Sigmoid colon (tissue), 7 donors: ENCODE results near the gene PHC2. TPM values are rescaled to one million over a fixed set of nuclear protein-coding genes. Genes with fewer than 3 reads are reported as not detected.

Experiments used
- DNase-seq: peaks from one replicate; pipeline ENCODE4 v3.0.0-alpha.2; 2019
- H3K27ac ChIP-seq, 4 donors: fragments of 200-600 bp; sonication (generic); one replicate each; pipeline ENCODE4 v1.5.1; 2016 to 2019; ENCODE audit warnings: mild to moderate bottlenecking in 1 of 4
- H3K27me3 ChIP-seq, 3 donors: fragments of 200-600 bp; sonication (generic); one replicate each; pipeline ENCODE4 v1.5.1; 2019; ENCODE audit warnings: mild to moderate bottlenecking in 1 of 3
- H3K36me3 ChIP-seq, 4 donors: fragments of 200-600 bp; sonication (generic); one replicate each; pipeline ENCODE4 v1.5.1; 2016 to 2019
- H3K4me1 ChIP-seq, 4 donors: fragments of 200-600 bp; sonication (generic); one replicate each; pipeline ENCODE4 v1.5.1; 2017 to 2019
- H3K4me3 ChIP-seq, 4 donors: fragments of 200-600 bp; sonication (generic); one replicate each; pipeline ENCODE4 v1.5.1; 2017 to 2019; ENCODE audit warnings: mild to moderate bottlenecking in 2 of 4, moderate library complexity in 1 of 4
- H3K9me3 ChIP-seq, 4 donors: fragments of 200-600 bp in 3 of 4; sonication (generic) in 3 of 4; one replicate each; pipeline versions ENCODE4 v1.5.1 to v1.6.1; 2013 to 2019
- CTCF ChIP-seq, 4 experiments: fragments of 450-650 bp in 3 of 4; fragments of 200-600 bp in 1 of 4; IDR thresholded peaks; one replicate each; pipeline ENCODE4 v1.5.1; 2016 to 2019; ENCODE audit warnings: antibody characterized with exemption in 4 of 4, mild to moderate bottlenecking in 3 of 4, moderate library complexity in 2 of 4
- EP300 ChIP-seq, 4 donors: sonication (generic); formaldehyde crosslinking; IDR thresholded peaks; one replicate each; pipeline ENCODE4 v1.6.1; 2017; ENCODE audit warnings: antibody characterized with exemption in 4 of 4
- POLR2A ChIP-seq, 2 donors: fragments of 450-650 bp; IDR thresholded peaks; one replicate each; pipeline ENCODE4 v1.6.1; 2016; ENCODE audit warnings: antibody characterized with exemption in 2 of 2, mild to moderate bottlenecking in 2 of 2, moderate library complexity in 2 of 2
- POLR2AphosphoS5 ChIP-seq, 4 donors: sonication (generic); formaldehyde crosslinking; IDR thresholded peaks; one replicate each; pipeline ENCODE4 v1.6.1; 2017; ENCODE audit warnings: antibody characterized with exemption in 4 of 4
- WGBS, 2 donors: extraction: QIAGEN DNeasy Blood & Tissue Kit; methylation state at CpG; one replicate each; pipeline ENCODE4 v1.1.7; 2013; 5-methylcytosine and 5-hydroxymethylcytosine counted together
- intact Hi-C: fragments of 100-400 bp; cut with DNase I; formaldehyde crosslinking; loops from one replicate; pipeline ENCODE4 v1.15.1; 2023
- polyA plus RNA-seq, 3 donors: library from polyadenylated mRNA; stranded (reverse); fragments of 200-250 nt; gene quantifications; one replicate each; pipeline ENCODE4 v1.2.3, GENCODE V29; 2013
- total RNA-seq, 4 donors: library from RNA; depleted of rRNA; stranded (reverse); fragments of >200 nt; gene quantifications; one replicate each; pipeline ENCODE4 v1.1.0, GENCODE V29; 2016
- donor health status: healthy with polysubstance abuse.
- donor health status: Bipolar disorder and iron deficiency.
- donor health status: healthy.

Gene PHC2
- total and polyA plus RNA-seq, 7 donors: 56.2 to 199 (median 96.3) TPM

GRCh38 chr1:33396188-33397124, 34.4 kb downstream of the PHC2 start:
- TF ChIP-seq POLR2AphosphoS5 (IDR thresholded peaks at IDR 0.05) (no peak), CTCF (IDR thresholded peaks at IDR 0.05) (no peak), POLR2A (IDR thresholded peaks at IDR 0.05) (no peak), EP300 (IDR thresholded peaks at IDR 0.05) (no peak)

GRCh38 chr1:33394770-33395169, 36.1 kb downstream of the PHC2 start:
- intact Hi-C loops: loop anchor here (5.0 kb wide), 1 partner anchor 33 kb away; no protein-coding TSS in a partner anchor
- no peak overlapping the region for H3K27ac ChIP-seq
- no peak overlapping the region for H3K4me3 ChIP-seq
- 78 to 89% methylated on average over 5 of the region's 5 CpGs for WGBS, 2 donors
- TF ChIP-seq POLR2A (IDR thresholded peaks at IDR 0.05): no peak
- TF ChIP-seq EP300 (IDR thresholded peaks at IDR 0.05): no peak
- no peak for TF ChIP-seq CTCF (IDR thresholded peaks at IDR 0.05)
- TF ChIP-seq POLR2AphosphoS5 (IDR thresholded peaks at IDR 0.05): no peak
- no peak for DNase-seq
- H3K36me3 ChIP-seq: no peaks in the 10 kb centered on the region
- no peaks in the 10 kb centered on the region for H3K27me3 ChIP-seq
- peaks cover 0 to 48% (median 41%) of the 10 kb centered on the region in 4 donors for H3K4me1 ChIP-seq
- no peaks in the 10 kb centered on the region for H3K9me3 ChIP-seq

More at GRCh38 chr1:33396188-33397124, 34.4 kb downstream of the PHC2 start:
- WGBS, 2 donors: 60 to 84% methylated on average over 10 of the region's 10 CpGs
- Histone ChIP-seq H3K27ac (no peak overlapping the region), H3K4me1 (peaks cover 0 to 43% (median 34%) of the 10 kb centered on the region in 4 donors), H3K27me3 (no peaks in the 10 kb centered on the region), H3K36me3 (no peaks in the 10 kb centered on the region), H3K4me3 (no peak overlapping the region), H3K9me3 (no peaks in the 10 kb centered on the region)
- intact Hi-C loops: no loop called here
- DNase-seq: no peak

- Histone ChIP-seq H3K27ac (no peak overlapping the region), H3K36me3 (no peaks in the 10 kb centered on the region)
Observed at GRCh38 chr1:33393991-33394390, 36.9 kb downstream of the PHC2 start.

GRCh38 chr1:33393524-33393923, 37.4 kb downstream of the PHC2 start:
- intact Hi-C loops: loop anchor here (5.0 kb wide), 1 partner anchor 34 kb away; no protein-coding TSS in a partner anchor
- Histone ChIP-seq H3K4me3 (no peak overlapping the region), H3K4me1 (peaks cover 0 to 52% (median 43%) of the 10 kb centered on the region in 4 donors), H3K27ac (peak overlapping the region in 1 of 4 donors; percentile 72), H3K9me3 (no peaks in the 10 kb centered on the region), H3K27me3 (no peaks in the 10 kb centered on the region), H3K36me3 (no peaks in the 10 kb centered on the region)
- TF ChIP-seq POLR2A (IDR thresholded peaks at IDR 0.05) (no peak), POLR2AphosphoS5 (IDR thresholded peaks at IDR 0.05) (no peak), CTCF (IDR thresholded peaks at IDR 0.05) (no peak), EP300 (IDR thresholded peaks at IDR 0.05) (no peak)
- DNase-seq: no peak
- 67 to 83% methylated on average over 2 of the region's 2 CpGs for WGBS, 2 donors

More at GRCh38 chr1:33393991-33394390, 36.9 kb downstream of the PHC2 start:
- intact Hi-C loops: loop anchor here (5.0 kb wide), 1 partner anchor 33 kb away; no protein-coding TSS in a partner anchor
- TF ChIP-seq POLR2AphosphoS5 (IDR thresholded peaks at IDR 0.05) (no peak), POLR2A (IDR thresholded peaks at IDR 0.05) (no peak), EP300 (IDR thresholded peaks at IDR 0.05) (no peak), CTCF (IDR thresholded peaks at IDR 0.05) (no peak)
- H3K9me3 ChIP-seq: no peaks in the 10 kb centered on the region
- no peak for DNase-seq
- H3K4me3 ChIP-seq: no peak overlapping the region
- H3K27me3 ChIP-seq: no peaks in the 10 kb centered on the region
- H3K4me1 ChIP-seq: peaks cover 0 to 48% (median 41%) of the 10 kb centered on the region in 4 donors
